ENCODE results near the gene RADX. TPM values are rescaled to one million over a fixed set of nuclear protein-coding genes. Genes with fewer than 3 reads are reported as not detected.

Gene RADX
- total and polyA plus RNA-seq, 2 experiments from 2014 or later: 1.9 to 6.7 TPM

- Histone ChIP-seq H3K27ac (ENCODE audit: low read depth) (no peak overlapping the region), H4K20me1 (replicated peaks; ENCODE audit: insufficient read depth) (no peaks in the 10 kb centered on the region), H3K79me2 (replicated peaks; ENCODE audit: insufficient read depth) (no peaks in the 10 kb centered on the region), H3K4me3 (no peak overlapping the region), H3K9me2 (ENCODE audit: insufficient read depth) (no peaks in the 10 kb centered on the region), H2AFZ (no peak overlapping the region), H3K4me1 (ENCODE audit: insufficient read depth) (no peaks in the 10 kb centered on the region), H3K36me3 (ENCODE audit: insufficient read depth) (no peaks in the 10 kb centered on the region), H3F3A (replicated peaks; ENCODE audit: low read depth) (no peaks in the 10 kb centered on the region), H3K4me2 (no peak overlapping the region), H3K27me3 (ENCODE audit: insufficient read depth) (no peaks in the 10 kb centered on the region)
- H3K27me3 Mint-ChIP-seq (ENCODE audit: insufficient read depth, low read depth, poor library complexity): no peaks in the 10 kb centered on the region
- DNase-seq (ENCODE audit: low spot score): no peak
- H3K9me3 Mint-ChIP-seq: no peaks in the 10 kb centered on the region
- H3K4me1 Mint-ChIP-seq: no peaks in the 10 kb centered on the region; the same call in 2 of the 3 replicates
- H3K4me3 Mint-ChIP-seq: no peak overlapping the region
- H3K36me3 Mint-ChIP-seq (ENCODE audit: low read depth): no peaks in the 10 kb centered on the region
- no peak overlapping the region for H3K27ac Mint-ChIP-seq
- no peak for ATAC-seq
- TF ChIP-seq EZH2phosphoT487 (IDR thresholded peaks at IDR 0.05; ENCODE audit: unreplicated experiment) (no peak), REST (IDR thresholded peaks at IDR 0.05; ENCODE audit: unreplicated experiment) (no peak), EZH2 (IDR thresholded peaks at IDR 0.05; ENCODE audit: low read depth, unreplicated experiment) (no peak), NANOG (IDR thresholded peaks at IDR 0.05; ENCODE audit: borderline replicate concordance) (no peak), ZNF462 (CRISPR knock-in tag; IDR thresholded peaks at IDR 0.05) (no peak), POLR2AphosphoS5 (IDR thresholded peaks at IDR 0.05; ENCODE audit: low read depth) (no peak), STAT1 (IDR thresholded peaks at IDR 0.05; ENCODE audit: unreplicated experiment) (no peak), JUNB (IDR thresholded peaks at IDR 0.05; ENCODE audit: unreplicated experiment) (no peak), ETS1 (IDR thresholded peaks at IDR 0.05) (no peak)
Measured at GRCh38 chrX:106711375-106711774, 99.6 kb downstream of the RADX start.

Measured in GM23338 (cell line).